Measurements from ENCODE around the gene ZNF217. TPM values are rescaled to one million over a fixed set of nuclear protein-coding genes. Genes with fewer than 3 reads are reported as not detected.
"Not testable (repeated sequence)": the region's sequence is repeated elsewhere in the genome, so short reads cannot be mapped to it uniquely, and the experiment has no call there.

Gene ZNF217
- total and polyA plus RNA-seq, 8 donors = 6.3 to 40.2 (median 25.9) TPM

- WGBS, 5 donors = 54 to 65% (median 63%) methylated on average over 4 of the region's 4 CpGs
- Histone ChIP-seq H3K4me1 (no peaks in the 10 kb centered on the region), H3K27ac (no peak overlapping the region), H3K27me3 (no peaks in the 10 kb centered on the region), H3K4me3 (no peak overlapping the region), H3K36me3 (no peaks in the 10 kb centered on the region), H3K9me3 (no peaks in the 10 kb centered on the region)
- TF ChIP-seq POLR2AphosphoS5 (IDR thresholded peaks at IDR 0.05) (no peak), CTCF (IDR thresholded peaks at IDR 0.05) (no peak), EP300 (IDR thresholded peaks at IDR 0.05) (no peak), POLR2A (IDR thresholded peaks at IDR 0.05) (no peak)
- intact Hi-C loops (cut with DNase I; ENCODE audit: low total_unique reads) = no loop called here
- no peak for DNase-seq
Measured at GRCh38 chr20:53535878-53536277, 57.8 kb downstream of the ZNF217 start.

GRCh38 chr20:53534037-53534436 lies 59.6 kb downstream of the ZNF217 start:
- WGBS, 5 donors = 83 to 95% (median 87%) methylated on average over 7 of the region's 7 CpGs
- no peak for TF ChIP-seq CTCF (IDR thresholded peaks at IDR 0.05)
- TF ChIP-seq EP300 (IDR thresholded peaks at IDR 0.05) = no peak
- TF ChIP-seq POLR2A (IDR thresholded peaks at IDR 0.05) = no peak
- no peak for TF ChIP-seq POLR2AphosphoS5 (IDR thresholded peaks at IDR 0.05)
- Histone ChIP-seq H3K4me1 (no peaks in the 10 kb centered on the region), H3K27ac (no peak overlapping the region), H3K27me3 (no peaks in the 10 kb centered on the region), H3K4me3 (no peak overlapping the region), H3K36me3 (no peaks in the 10 kb centered on the region), H3K9me3 (no peaks in the 10 kb centered on the region)
- intact Hi-C loops (cut with DNase I; ENCODE audit: low total_unique reads) = no loop called here
- no peak for DNase-seq

- H3K27ac ChIP-seq = no peak overlapping the region
- WGBS, 5 donors = 89 to 100% (median 98%) methylated on average over 1 of the region's 1 CpG
- no peaks in the 10 kb centered on the region for H3K27me3 ChIP-seq
- no peaks in the 10 kb centered on the region for H3K4me1 ChIP-seq
- intact Hi-C loops (cut with DNase I; ENCODE audit: low total_unique reads) = no loop called here
- no peaks in the 10 kb centered on the region for H3K9me3 ChIP-seq
- H3K36me3 ChIP-seq = no peaks in the 10 kb centered on the region
- TF ChIP-seq EP300 (IDR thresholded peaks at IDR 0.05) = no peak
- no peak for TF ChIP-seq POLR2A (IDR thresholded peaks at IDR 0.05)
- TF ChIP-seq CTCF (IDR thresholded peaks at IDR 0.05) = no peak
- TF ChIP-seq POLR2AphosphoS5 (IDR thresholded peaks at IDR 0.05) = no peak
- no peak for DNase-seq
- no peak overlapping the region for H3K4me3 ChIP-seq
Measured at GRCh38 chr20:53533500-53533899, 60.1 kb downstream of the ZNF217 start.

GRCh38 chr20:53532654-53533312 lies 60.9 kb downstream of the ZNF217 start:
- H3K36me3 ChIP-seq; H3K27me3 ChIP-seq; H3K27ac ChIP-seq; intact Hi-C loops (cut with DNase I; ENCODE audit: low total_unique reads); H3K4me3 ChIP-seq; H3K4me1 ChIP-seq; H3K9me3 ChIP-seq; DNase-seq: not testable (repeated sequence)
- WGBS, 5 donors = 64 to 87% (median 83%) methylated on average over 6 of the region's 6 CpGs

GRCh38 chr20:53530440-53530839 lies 63.2 kb downstream of the ZNF217 start:
- 68 to 83% (median 77%) methylated on average over 2 of the region's 2 CpGs for WGBS, 5 donors

More at GRCh38 chr20:53530440-53530839, 63.2 kb downstream of the ZNF217 start:
- no peak for DNase-seq
- Histone ChIP-seq H3K4me3 (no peak overlapping the region), H3K36me3 (no peaks in the 10 kb centered on the region), H3K27me3 (no peaks in the 10 kb centered on the region), H3K27ac (no peak overlapping the region), H3K4me1 (no peaks in the 10 kb centered on the region), H3K9me3 (no peaks in the 10 kb centered on the region)
- TF ChIP-seq POLR2AphosphoS5 (IDR thresholded peaks at IDR 0.05) = no peak
- TF ChIP-seq CTCF (IDR thresholded peaks at IDR 0.05) = no peak
- TF ChIP-seq EP300 (IDR thresholded peaks at IDR 0.05) = no peak
- no peak for TF ChIP-seq POLR2A (IDR thresholded peaks at IDR 0.05)
- intact Hi-C loops (cut with DNase I; ENCODE audit: low total_unique reads) = no loop called here
